HG03175 (cell line): ENCODE results near the gene TSPAN4.

ENCODE experiments used
- ATAC-seq: cut with Tn5 transposase; IDR thresholded peaks from one replicate; pipeline ENCODE4 v1.9.1; 2021; ENCODE audit warnings: mild to moderate bottlenecking, moderate library complexity; ENCODE audit not compliant: unreplicated experiment

TSPAN4 gene

DNA sequence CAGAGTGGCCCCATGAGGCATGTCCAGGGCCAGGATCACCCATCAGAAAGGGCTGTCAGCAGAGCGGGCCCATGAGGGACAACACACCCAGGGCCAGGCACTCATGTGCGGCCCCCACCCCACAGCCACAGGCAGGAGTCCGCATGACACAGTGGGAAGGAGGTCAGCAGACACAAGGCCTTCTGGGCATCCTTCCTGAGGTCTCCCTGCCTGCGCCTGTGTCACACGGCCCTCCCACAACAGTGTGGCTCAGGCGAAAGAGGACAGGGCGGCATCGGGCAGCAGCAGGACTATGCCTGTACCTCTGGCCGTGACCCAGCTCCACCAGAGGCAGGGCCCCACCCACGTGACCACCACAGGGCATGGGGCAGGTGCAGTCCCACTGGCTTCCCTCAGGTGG, 40.9 kb downstream of the TSPAN4 start:
- no peak for ATAC-seq

DNA sequence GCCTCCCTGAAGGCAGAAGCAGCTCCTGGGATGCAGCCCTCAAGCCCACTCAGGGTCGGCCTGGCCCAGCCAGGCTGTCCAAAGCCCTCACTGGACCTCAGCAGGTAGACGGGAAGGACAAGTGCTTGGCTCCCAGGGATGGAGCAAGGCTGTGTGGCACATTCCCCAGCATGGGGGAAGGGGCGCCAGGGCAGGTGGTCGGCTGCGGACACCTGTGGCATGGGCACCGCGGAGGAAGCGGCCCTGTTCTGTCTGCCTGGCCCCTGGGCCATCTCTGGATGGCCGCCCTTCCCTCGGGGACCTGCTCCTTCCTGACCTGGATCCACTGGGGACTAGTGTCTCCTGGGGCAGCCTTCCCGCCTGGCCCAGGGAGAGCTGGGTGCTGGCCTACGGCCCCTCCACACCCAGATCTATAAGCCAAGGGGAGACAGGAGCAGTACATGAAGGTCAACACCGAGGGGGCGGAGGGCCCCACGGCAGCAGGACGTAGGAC, 42.0 kb downstream of the TSPAN4 start:
- no peak for ATAC-seq

DNA sequence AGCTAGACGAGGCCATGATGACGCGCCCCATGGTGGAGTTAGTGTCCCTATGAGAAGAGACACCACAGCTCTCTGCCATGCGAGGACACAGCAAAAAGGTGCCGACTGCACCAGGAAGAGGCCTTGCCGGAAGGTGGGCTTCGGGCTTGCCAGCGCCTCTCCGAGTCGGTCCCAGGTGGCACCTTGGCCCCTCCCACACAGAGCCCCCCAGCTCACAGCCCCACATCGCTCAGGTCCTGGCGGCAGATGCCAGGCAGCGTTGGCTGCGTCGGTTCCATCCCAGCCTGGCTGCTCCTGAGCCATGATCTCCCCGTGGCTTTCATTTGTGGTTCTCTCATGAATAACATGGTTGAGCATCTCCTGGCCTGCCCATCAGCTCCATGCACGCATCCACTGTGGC, 43.9 kb downstream of the TSPAN4 start:
- ATAC-seq = no peak

DNA sequence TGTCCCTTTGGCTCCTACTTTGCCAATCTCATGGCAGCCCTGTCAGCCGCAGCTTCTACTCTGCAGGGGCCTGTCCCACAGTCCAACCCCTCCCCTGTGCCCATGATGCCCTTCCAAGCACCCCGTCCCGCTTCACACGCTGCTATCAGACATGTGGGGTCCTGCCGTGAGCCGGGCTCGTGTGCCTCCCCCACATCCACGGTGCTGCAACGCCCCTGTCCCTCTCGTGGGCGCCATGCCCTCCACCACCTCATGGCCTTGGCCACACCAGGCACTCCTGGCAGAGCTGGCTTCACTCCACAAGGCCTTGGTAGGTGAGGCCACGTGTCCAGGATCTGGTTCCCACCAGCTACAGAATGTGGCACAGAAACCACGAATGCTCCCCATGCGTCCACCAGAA, 44.9 kb downstream of the TSPAN4 start:
- ATAC-seq = no peak

DNA sequence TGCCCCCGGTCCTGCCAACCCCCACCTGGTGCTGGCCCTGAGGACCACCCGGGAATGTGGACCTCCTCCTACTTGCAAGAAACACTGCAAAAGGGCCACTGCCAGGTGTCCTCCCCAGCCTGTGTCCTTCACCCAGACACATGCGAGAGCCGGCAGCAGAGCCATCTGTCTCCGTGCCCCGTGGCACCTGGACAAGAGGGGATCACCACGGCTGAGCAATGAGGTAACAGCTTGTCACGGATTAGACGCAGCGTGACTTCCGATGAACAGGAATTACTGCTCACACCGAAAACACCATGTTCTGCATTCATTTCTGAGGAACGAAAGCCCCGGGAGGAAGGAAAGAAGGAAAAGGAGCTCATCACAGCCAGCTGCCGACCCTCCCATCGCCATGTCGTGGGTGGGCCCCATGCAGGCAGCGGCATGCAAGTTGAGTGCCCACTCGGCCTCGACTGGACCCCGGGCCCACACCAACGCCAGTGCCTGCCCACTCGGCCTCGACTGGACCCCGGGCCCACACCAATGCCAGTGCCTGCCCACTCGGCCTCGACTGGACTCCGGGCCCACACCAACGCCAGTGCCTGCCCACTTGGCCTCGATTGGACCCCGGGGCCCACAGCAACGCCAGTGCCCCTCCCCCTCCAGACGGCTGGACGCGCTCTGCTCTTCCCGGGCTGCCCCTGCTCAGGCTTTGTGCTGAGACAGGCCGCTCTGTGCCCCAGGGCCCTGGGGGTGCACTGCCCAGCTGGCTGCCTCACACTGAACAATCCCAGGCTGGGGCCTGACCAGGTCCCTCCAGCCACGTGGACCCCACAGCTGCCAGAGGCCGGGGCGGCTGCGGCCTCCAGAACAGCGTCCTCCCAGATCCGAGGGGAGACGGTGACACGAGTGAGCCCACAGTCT, 45.9 kb downstream of the TSPAN4 start:
- ATAC-seq = no peak

DNA sequence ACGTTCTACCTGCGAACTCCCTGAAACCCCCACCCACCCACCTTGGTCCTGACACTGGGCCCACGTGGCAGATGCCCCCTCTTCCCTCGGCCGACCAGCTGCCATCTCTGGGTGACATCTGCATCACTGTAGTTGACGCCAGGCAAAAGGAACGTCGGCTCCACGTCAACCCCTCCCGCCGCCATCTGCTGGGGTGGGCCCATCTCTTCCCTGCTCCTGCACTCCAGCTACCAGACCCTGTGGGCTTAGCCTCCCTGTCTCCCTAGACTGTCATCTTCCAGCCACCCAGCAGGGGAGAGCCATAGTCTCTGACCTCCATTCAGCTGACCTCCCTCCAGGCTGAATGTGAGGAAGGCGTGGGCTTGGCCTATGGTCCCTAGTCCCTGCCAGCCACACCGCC, 46.6 kb downstream of the TSPAN4 start:
- ATAC-seq = no peak

DNA sequence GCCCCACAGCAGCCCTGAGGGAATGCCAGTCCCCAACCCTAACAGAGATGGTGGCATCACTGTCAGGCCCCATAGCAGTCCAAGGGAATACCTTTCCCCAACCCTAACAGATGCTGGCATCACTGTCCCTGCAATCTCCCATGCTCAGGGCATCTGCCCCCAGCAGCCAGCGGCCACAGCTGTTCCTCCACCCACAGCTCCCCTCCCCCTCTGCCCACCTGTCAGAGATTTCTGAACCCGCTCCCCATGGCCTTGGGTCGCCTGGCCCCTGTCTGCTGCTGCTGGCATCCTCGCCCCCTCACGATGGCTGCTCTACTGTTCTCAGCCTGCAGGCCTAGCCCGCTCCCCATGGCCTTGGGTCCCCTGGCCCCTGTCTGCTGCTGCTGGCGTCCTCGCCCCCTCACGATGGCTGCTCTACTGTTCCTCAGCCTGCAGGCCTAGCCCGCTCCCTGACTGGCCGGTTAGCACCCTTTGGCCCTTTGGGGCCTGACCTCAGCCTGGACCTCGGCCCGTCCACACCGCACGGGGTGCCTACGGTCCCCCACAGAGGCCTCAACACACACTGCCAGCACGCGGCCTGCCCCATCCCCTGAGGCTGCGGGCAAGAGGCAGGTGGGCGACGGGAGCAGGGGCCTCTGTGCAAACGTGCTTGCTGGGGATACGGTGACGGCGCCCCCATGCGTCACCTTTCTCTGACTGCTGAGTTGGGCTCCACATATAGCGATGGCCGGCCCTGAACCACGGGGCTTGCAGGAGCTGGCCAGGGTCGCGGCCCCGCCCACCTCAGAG, 47.2 kb downstream of the TSPAN4 start:
- ATAC-seq = no peak

DNA sequence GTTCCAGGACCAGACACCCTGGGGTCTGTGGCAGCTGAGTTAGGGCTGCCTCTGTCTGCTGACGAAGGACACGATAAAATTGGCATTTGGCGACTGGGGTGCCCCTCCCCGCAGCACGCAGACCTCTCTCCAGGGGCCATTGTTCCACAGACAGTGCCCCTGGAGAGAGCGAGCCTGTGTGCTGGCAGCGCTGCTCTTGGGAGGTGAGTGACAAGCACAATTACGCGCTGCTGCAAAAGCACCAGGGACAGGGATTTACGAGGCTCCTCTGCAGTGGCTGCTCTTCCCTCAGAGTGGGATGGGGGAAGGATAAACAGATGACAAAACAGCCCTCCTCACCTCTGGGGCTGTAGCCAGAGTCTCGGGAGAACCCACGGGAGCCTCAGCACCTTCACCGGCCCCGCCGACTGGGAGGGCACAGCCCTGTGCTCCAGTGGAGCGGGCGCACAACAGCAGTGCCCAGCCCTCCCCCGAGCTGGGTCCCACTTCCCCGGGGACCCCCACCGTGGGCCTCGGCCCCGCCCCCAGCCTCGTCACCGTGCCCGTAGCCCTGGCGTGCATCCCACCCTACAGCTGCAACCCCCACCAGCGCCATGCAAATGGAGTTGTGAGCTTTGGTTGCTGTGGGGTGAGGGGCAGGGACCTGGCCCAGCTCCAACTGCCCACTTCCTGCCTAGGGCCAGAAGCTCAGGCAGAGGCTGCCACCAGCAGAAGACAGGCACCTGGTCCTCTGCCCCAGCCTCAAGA, 48.3 kb downstream of the TSPAN4 start:
- no peak for ATAC-seq

DNA sequence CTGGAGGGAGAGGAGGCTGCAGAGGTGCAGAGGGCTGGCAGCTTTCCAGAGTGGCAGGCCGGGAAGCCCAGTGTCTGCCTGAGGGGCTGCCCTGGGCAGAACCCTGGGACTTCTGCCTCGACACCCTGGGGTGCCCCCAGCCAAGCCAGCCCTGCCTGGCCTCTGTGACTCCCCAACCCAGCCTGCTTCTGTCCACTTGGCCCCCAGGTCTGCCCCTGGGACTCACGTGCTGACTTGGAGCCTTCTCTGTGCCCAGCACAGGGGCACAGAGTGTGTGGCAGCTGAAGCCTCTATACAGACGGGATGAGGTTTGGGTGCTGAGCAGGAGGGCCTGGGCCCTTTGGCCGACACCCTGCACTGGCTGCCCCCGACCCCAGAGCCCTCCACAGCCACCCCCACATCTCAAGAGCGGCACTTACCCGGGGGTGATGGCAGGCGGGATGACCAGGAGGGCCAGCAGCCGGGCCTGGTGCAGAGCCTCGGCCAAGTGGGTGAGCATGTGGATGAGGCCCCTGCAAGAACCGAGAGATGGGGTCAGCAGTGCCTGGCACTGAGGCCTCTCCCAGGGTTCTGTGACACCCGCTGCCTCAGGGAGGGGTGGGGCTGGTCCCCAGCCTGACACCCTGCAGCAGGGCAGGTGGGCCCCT, 50.5 kb downstream of the TSPAN4 start:
- ATAC-seq = no peak

DNA sequence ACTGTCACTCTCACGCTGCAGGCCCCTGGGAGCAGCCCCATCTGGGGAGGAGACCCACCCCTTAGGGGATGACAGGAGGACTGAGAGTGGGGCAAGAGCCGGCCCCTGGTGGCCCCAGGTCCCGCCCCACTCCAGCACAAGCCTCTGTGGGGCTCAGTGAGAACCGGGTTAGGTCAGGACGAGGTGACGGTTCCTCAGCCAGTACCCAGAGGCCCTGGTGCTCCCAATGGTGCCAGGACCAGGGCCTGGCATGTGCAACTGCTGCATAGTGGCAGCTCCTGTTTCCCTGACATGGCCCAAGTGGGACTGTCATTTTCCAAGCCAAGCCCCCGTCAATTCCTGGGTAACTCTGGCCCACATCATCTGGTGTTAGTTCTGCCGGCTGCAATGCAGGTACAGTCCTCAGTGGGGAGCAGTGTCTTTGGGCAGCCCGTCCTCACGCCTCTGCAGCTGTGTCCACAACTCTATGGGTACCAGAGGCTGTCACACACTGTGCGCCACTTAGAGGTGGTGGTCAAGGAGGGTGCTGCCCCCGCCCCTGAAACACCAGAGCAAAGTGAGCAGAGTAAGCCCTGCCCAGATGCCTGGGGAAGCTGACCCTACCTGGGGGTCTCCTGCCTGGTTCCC, 52.0 kb downstream of the TSPAN4 start:
- ATAC-seq = no peak

DNA sequence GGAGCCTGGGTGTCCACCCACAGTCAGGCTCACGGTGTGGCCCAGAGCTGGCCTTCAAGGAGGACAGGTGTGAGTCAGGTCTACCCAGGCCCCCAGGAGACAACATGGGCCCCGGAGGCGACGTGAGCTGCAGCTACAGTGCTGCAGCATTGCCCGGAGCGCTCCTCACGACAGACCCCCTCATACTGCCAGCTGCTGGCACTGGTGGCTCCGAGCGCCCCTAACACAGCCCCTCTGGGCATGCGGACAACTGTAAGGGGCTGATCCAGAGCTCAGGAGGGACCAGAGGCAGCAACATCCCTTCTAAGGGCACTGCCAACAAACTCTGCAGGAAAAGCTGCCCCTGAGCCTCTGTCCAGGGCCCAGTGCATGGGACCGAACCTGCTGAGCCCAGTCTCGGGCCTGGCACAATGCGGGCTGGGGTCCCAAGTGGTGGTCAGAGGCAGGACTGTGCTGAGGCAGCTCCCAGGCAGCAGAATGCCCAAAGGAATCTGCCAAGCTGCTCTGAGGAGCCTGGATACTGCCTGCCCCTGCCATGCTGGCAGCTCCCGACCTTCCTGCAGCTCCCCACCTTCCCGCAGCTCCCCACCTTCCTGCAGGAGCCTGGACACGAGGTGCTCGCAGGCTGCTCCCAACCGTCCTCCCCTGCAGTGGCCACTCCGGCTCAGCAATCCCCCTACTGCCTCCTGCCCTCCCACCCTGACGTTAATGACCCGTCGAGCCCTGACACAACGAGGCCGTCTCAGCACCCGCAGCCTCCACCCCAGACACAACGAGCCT, 52.9 kb downstream of the TSPAN4 start:
- no peak for ATAC-seq

DNA sequence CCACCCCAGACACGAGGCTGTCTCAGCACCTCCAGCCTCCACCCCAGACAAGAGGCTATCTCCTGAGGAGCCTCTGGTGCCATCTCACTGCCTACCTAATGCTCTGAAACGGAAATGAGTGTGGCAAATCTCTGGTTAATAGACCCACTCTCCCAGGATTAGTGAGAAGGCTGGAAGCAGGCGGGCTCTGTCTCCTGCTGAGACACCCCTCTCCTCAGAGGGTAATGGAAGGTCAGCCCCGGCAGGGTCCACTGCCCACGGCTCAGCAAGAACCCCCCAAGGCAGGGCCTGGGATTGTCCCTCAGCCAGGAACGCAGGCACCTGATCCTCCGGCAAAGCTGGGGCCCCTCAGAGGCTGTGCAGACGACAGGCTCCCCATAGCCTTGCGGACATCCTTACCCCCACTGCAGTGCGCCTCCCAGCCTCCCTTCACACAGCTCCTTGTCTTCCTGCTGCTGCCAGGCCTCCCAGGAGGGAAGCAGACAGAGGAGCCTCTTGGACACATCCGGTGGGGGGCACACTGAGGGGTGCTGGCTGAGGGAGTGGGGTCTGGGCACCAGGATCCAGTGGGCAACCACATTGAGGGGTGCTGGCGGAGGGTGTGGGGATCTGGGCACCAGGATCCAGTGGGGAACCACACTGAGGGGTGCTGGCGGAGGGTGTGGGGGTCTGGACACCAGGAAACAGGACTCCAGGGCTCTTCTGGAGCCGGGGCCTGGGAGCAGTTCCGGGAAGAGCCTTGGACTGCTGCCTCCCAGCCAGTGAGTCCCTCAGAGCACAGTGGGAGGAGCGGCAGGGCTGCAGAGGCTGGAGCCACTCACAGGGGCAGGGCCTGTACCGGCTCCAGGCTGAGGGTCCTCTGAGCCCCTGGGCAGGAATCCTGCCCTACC, 54.8 kb downstream of the TSPAN4 start:
- ATAC-seq = no peak

DNA sequence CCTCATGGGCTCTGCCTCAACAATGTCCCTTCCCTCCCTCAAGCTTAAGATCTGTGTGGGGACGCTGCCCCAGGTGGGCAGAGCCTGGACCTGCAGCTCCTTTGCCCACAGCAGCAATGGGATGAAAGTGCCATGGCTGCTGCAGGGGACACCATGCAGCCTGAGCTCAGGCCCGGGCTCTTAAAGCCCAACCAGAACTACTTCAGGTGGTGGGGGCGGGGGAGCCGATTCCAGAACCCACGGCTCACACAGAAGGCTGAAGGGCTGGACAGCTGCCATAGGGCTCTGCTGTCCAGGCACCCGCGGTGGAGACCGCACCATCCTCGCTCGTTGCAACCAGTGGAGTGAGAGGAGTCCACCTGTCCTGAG, 55.5 kb downstream of the TSPAN4 start:
- no peak for ATAC-seq

DNA sequence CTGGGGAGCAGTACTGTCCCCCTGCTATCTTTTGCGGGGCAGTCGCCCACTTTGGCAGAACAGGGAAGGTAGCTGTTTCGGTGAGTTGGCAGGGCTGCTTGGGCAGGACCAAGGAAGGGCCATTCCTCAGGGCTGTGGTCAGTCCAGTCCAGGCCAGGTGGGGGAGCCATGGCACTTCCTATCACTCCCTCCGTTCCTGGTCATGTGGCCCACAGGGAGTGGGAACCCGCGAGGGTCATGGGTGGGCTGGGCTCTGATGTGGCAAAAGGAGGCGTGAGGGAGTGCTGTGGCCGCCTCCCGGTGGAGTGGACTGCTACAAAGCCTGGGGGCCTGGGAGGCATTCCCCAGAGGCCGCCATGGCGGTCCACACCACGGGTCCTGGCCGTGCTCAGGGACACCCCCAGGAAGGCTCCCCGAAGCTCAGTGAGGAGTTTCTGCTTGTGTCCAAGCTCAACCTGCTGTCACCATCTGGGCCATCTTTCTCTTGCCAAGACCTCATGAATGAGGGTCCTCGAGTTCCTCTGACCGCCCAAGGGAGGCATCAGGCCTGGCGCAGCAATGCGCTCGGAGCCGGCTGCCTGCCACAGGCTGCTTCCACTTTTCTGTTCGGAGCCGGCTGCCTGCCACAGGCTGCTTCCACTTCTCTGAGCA, 56.0 kb downstream of the TSPAN4 start:
- ATAC-seq = no peak

DNA sequence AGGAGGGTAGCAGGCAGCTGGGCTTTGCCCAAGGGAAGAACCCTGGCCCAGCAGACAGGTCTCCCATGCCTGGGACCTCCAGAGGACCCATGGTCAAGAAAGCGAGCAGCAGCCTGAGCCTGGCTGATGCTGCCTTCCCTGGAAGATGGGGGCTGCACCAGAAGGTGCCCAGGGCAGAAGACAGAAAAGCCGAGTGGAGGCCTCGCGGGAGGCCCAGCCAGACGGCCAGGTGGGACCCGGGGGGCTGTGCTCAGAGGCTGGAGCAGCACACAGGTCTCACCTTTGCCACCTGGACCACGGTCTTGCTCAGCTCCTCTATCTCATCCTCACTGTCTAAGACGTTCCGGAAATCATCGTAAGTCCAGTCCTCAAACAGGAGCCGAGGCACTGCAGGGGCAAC, 57.1 kb downstream of the TSPAN4 start:
- ATAC-seq = no peak

DNA sequence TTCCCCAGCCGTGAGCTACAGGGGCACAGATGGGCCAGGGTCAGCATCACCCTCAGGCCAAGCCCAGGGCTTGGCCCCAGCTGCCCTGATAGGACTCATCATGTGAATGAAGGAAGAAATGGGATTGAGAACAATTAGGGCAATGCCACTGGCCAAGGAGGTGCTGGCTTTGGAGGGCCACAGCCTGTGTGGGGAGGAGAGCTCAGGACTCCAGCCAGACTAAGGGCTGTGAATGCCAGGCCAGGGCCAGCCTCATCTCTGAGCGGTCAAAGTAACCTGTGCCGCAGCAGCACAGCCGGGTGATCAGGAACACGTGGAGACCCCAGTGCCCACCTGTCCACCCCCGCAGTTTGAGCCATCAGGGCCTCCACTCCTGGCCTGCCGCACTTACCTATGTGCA, 57.9 kb downstream of the TSPAN4 start:
- no peak for ATAC-seq

DNA sequence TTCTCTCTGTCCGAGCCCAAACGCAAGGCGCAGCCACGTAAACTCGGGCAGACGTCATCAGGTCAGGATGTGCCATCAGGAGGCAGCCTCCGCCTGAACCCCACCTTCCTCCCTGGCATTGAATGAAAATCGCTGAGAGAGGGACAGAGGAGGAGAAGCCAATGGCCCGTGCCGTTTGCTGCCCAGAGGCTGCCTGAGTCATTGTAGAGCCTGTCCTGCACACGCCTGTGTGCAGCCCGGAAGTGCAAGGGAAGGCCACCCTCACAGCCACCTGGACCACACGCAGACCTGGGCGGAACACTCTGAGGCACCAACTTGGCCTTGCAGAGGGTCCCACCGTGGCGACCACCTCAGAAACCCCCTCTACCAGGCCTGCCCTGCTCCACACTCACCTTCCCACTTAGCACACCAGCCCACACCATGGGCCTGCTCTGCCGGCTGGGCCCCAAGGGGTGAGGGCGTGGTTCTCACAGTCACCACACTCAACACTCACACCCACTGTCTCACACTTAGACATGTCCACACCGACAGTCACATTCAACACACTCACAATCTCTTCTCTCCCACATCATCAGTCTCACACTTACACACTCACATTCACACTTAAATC, 58.9 kb downstream of the TSPAN4 start:
- no peak for ATAC-seq

DNA sequence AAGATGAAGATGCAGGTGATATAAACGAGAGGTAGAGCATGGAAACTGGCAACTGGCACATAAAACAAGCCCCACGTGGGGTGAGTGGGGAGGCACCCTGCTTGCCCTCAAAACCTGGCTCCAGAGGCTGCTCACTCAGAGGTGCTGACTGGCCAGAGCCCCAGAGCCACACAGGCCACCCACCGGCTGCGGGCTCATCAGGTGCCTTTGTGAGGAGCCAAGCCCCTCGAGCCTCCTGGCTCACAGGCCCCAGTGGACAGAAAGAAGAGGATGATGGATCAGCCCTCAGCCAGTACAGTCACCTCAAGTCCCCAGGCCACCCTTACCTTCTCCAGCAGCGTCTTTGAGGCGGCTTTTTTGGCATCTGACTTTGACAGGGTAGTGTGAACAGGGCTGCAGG, 61.7 kb downstream of the TSPAN4 start:
- no peak for ATAC-seq
